GM12891 (cell line): Measurements from ENCODE around the gene MAS1L.

ENCODE experiments used
- DNase-seq: peaks from one replicate; pipeline ENCODE4 v3.0.0; 2011; ENCODE audit warnings: low spot score; ENCODE audit not compliant: insufficient read length
- FAIRE-seq: peaks from 2 replicates; lab custom pipeline; 2011; peaks lifted over from hg19 to GRCh38; lab: Jason Lieb, UNC
- PAX5 ChIP-seq: IDR thresholded peaks from 2 replicates; pipeline ENCODE4 v1.6.1; 2011; ENCODE audit warnings: low read length, moderate library complexity, mild to moderate bottlenecking; ENCODE audit not compliant: insufficient read depth, severe bottlenecking
- POLR2A ChIP-seq: IDR thresholded peaks from 2 replicates; pipeline ENCODE4 v1.6.1; 2011; ENCODE audit warnings: low read depth, low read length, control low read depth
- POLR2AphosphoS5 ChIP-seq: IDR thresholded peaks from 2 replicates; pipeline ENCODE4 v1.6.1; 2011; ENCODE audit warnings: low read depth, low read length, control low read depth
- POU2F2 ChIP-seq: IDR thresholded peaks from 2 replicates; pipeline ENCODE4 v1.6.1; 2011; ENCODE audit warnings: low read depth, mild to moderate bottlenecking, control low read depth, low read length, moderate library complexity
- SPI1 ChIP-seq: IDR thresholded peaks from 2 replicates; pipeline ENCODE4 v1.6.1; 2011; ENCODE audit warnings: low read depth, low read length, control low read depth
- TAF1 ChIP-seq: IDR thresholded peaks from 2 replicates; pipeline ENCODE4 v1.6.1; 2011; ENCODE audit warnings: low read depth, low read length, control low read depth

The MAS1L gene

GRCh38 chr6:29489286-29489685 is 1.5 kb upstream of the MAS1L start:
- FAIRE-seq: no peak
- no peak for DNase-seq
- TF ChIP-seq POLR2A (no peak), SPI1 (no peak), PAX5 (no peak), POLR2AphosphoS5 (no peak), TAF1 (no peak)

DNA sequence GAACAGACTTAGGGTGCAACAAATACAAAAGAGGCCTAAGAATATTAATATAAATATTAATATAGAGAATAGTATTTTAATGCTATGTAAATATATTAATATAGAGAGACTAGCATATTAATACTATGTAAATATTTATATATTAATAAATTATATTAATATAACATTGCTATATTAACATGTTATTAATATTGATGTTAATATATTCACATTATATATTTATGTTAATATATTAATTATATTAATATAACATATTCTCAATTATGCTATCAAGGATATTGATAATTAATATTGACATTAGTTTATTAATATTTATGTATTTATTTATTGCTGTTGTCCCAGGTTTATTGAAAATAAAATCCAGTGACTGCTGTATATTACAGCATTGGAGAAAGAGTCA is 1.1 kb upstream of the MAS1L start:
- DNase-seq (no peak), FAIRE-seq (no peak)
- TF ChIP-seq POLR2AphosphoS5 (no peak), TAF1 (no peak), POU2F2 (no peak), SPI1 (no peak), PAX5 (no peak), POLR2A (no peak)

DNA sequence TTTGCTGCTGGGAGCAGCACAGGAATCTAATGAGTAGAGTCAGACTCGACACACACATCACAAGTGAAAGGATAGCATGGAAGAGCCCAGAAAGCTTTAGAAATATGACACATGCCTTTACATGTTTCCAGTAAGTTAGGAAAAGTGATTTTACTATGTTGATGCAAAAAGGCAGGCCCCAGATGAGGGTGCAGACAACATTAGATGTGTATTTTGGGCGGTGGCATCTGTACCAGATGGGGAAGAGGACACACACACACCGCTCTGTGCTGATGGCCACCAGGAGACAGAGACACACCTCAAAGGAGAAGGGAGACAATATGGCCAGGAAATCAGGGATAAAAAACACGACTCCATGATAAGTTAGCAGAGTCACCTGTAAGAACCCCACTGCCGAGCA is 625 bp downstream of the MAS1L start:
- DNase-seq (no peak), FAIRE-seq (no peak)
- TF ChIP-seq TAF1 (no peak), PAX5 (no peak), POU2F2 (no peak), POLR2AphosphoS5 (no peak), SPI1 (no peak), POLR2A (no peak)

DNA sequence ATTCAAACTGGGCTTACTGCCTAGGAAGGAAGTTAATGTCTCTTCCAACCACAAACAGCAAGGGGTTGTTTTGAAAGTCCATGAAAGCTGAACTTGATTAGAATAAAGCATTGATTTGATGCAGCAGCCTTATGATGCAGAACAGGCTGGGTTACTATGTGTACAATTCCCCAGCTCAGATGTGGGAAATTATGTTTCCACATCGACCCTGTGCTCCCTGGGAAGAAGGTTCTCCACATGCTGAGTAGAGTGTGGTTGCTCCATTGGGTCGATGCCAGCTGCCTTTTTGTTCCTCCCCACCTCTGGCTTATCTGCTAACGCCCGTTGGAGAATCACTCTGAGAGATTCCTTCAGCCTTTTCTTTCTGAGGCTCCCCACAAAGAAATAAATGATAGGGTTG is 1.2 kb downstream of the MAS1L start:
- TF ChIP-seq POLR2A: no peak
- TF ChIP-seq TAF1: no peak
- no peak for DNase-seq
- no peak for FAIRE-seq

GRCh38 chr6:29483735-29484134 is 4.0 kb downstream of the MAS1L start:
- FAIRE-seq (no peak), DNase-seq (no peak)
- TF ChIP-seq POLR2AphosphoS5: no peak
- no peak for TF ChIP-seq TAF1
- no peak for TF ChIP-seq SPI1
- TF ChIP-seq POLR2A: no peak
- no peak for TF ChIP-seq PAX5
- no peak for TF ChIP-seq POU2F2

- TF ChIP-seq POU2F2 (no peak), PAX5 (no peak), POLR2A (no peak), POLR2AphosphoS5 (no peak), SPI1 (no peak), TAF1 (no peak)
- no peak for FAIRE-seq
These were observed 4.6 kb downstream of the MAS1L start for GRCh38 chr6:29483186-29483585.

GRCh38 chr6:29479560-29479959 is 8.2 kb downstream of the MAS1L start:
- no peak for TF ChIP-seq POLR2AphosphoS5
- TF ChIP-seq PAX5: no peak
- no peak for TF ChIP-seq SPI1
- no peak for TF ChIP-seq POLR2A
- no peak for TF ChIP-seq TAF1
- TF ChIP-seq POU2F2: no peak
- DNase-seq (no peak), FAIRE-seq (no peak)

More at GRCh38 chr6:29483186-29483585, 4.6 kb downstream of the MAS1L start:
- DNase-seq: no peak

GRCh38 chr6:29478740-29479139 is 9.0 kb downstream of the MAS1L start:
- no peak for DNase-seq
- no peak for FAIRE-seq

DNA sequence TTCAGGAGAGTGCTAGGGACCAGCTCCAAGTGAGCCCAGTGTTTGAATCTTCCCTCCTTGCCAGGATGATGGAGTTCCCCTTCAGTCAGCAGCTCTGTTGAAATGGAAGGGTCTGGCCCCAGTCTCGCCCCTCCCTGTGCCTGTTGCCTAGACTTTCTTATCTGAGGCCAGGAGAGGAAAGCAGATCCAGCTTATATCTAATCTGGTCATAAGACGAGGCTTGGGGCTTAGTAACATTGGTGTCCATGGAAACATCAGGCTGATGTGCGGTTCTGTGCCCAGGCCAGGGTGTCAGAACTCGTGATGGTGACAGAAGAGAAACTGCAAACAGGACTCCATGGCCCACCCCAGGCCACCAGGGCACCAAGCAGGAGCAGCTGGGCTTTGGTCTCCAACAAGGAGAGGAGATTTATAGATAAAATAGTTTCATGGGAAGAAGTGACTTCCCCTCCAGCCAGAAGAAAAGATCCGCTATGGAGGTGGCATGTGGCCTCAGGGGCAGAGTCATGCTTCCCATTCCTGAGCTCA is 9.8 kb downstream of the MAS1L start:
- no peak for FAIRE-seq
- TF ChIP-seq PAX5 (no peak), POLR2A (no peak), SPI1 (no peak)
- DNase-seq: no peak

More at GRCh38 chr6:29478740-29479139, 9.0 kb downstream of the MAS1L start:
- TF ChIP-seq PAX5: no peak
- TF ChIP-seq POU2F2: no peak
- no peak for TF ChIP-seq TAF1
- no peak for TF ChIP-seq SPI1
- TF ChIP-seq POLR2A: no peak
- TF ChIP-seq POLR2AphosphoS5: no peak

DNA sequence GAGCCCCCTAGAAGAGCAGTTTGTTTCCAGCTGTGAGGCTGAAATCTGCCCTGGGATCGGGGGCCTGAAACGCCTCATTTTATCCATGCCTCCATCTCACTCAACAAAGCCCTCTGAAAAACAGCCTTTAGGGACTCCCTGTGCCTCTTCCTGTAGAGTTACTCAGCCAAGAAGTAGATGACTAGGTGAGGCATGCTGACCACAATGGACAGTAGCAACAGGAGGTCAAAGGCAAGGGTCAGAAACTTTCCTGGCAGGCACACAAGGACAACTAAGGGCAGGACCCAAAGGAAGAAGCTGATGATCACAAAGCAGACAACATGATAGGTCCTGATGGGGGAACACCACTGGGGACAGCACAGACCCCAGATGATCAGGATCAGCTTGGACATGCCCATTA is 12.8 kb downstream of the MAS1L start:
- FAIRE-seq (no peak), DNase-seq (no peak)
- TF ChIP-seq POLR2AphosphoS5: no peak
- no peak for TF ChIP-seq POLR2A
- TF ChIP-seq TAF1: no peak
- TF ChIP-seq POU2F2: no peak
- no peak for TF ChIP-seq PAX5
- no peak for TF ChIP-seq SPI1
